HEK293 (cell line): Measurements from ENCODE around the gene EPHB1.

Source experiments
- CTCF ChIA-PET: fragments of 350-600 bp; formaldehyde crosslinking; extraction: SDS; loops from one replicate; lab custom pipeline; 2021; ENCODE audit warnings: antibody characterized with exemption; lab: Yijun Ruan, JAX
- POLR2A ChIA-PET: fragments of 300-600 bp; formaldehyde crosslinking; extraction: SDS; loops from one replicate; lab custom pipeline; 2020; ENCODE audit warnings: antibody characterized with exemption, inconsistent platforms; lab: Yijun Ruan, JAX
- H3K27ac ChIP-seq: fragments of 200-500 bp; sonication (Bioruptor generic); 2 replicates; pipeline ENCODE4 v1.5.1; 2014; ENCODE audit warnings: low read depth, low read length, control low read depth, inconsistent platforms; ENCODE audit errors: extremely low read depth
- H3K36me3 ChIP-seq, 2 experiments: fragments of 200-500 bp in 1 of 2; sonication (Bioruptor generic) in 1 of 2; 1 replicate in 1 of 2; 2 replicates in 1 of 2; pipeline ENCODE4 v1.5.1; 2014 to 2017; ENCODE audit warnings: inconsistent platforms in 2 of 2, low read length in 2 of 2; ENCODE audit not compliant: control insufficient read depth in 2 of 2, insufficient read depth in 1 of 2
- H3K4me1 ChIP-seq: fragments of 200-500 bp; sonication (Bioruptor generic); 2 replicates; pipeline ENCODE4 v1.5.1; 2014; ENCODE audit warnings: mild to moderate bottlenecking, low read length, inconsistent platforms; ENCODE audit not compliant: control insufficient read depth, insufficient read depth
- H3K4me3 ChIP-seq: 2 replicates; pipeline ENCODE4 v1.5.1; 2011; ENCODE audit warnings: low read depth, mild to moderate bottlenecking, control low read depth, low read length, moderate library complexity
- H3K9me3 ChIP-seq: fragments of 200-500 bp; sonication (Bioruptor generic); 2 replicates; pipeline ENCODE4 v1.5.1; 2014; ENCODE audit warnings: low read depth, low read length, inconsistent platforms; ENCODE audit not compliant: control insufficient read depth, insufficient read depth
- GLI4 ChIP-seq: fragments of 450-650 bp; formaldehyde crosslinking; IDR thresholded peaks from 2 replicates; pipeline ENCODE4 v1.5.1; 2016; ENCODE audit warnings: missing biosample characterization, missing genetic modification characterization
- GLIS1 ChIP-seq: fragments of 450-650 bp; formaldehyde crosslinking; IDR thresholded peaks from 2 replicates; pipeline ENCODE4 v1.5.1; 2016; ENCODE audit warnings: missing biosample characterization, missing genetic modification characterization
- HOXC10 ChIP-seq: sonication (generic); formaldehyde crosslinking; IDR thresholded peaks from 2 replicates; pipeline ENCODE4 v1.8.1; 2023; ENCODE audit warnings: mild to moderate bottlenecking, missing genetic modification reagents
- OSR2 ChIP-seq: fragments of 450-650 bp; formaldehyde crosslinking; IDR thresholded peaks from 2 replicates; pipeline ENCODE4 v1.5.1; 2016; ENCODE audit warnings: missing biosample characterization, missing genetic modification characterization
- ZBTB1 ChIP-seq: fragments of 450-650 bp; formaldehyde crosslinking; IDR thresholded peaks from 2 replicates; pipeline ENCODE4 v1.5.1; 2016; ENCODE audit warnings: missing biosample characterization, missing genetic modification characterization
- ZNF132 ChIP-seq: fragments of 450-650 bp; formaldehyde crosslinking; IDR thresholded peaks from 2 replicates; pipeline ENCODE4 v1.5.1; 2017; ENCODE audit warnings: missing biosample characterization, missing genetic modification characterization, borderline replicate concordance
- ZNF146 ChIP-seq: fragments of 450-650 bp; formaldehyde crosslinking; IDR thresholded peaks from 2 replicates; pipeline ENCODE4 v1.5.1; 2016; ENCODE audit warnings: missing biosample characterization, missing genetic modification characterization
- ZNF175 ChIP-seq: fragments of 450-650 bp; formaldehyde crosslinking; IDR thresholded peaks from 2 replicates; pipeline ENCODE4 v1.5.1; 2016; ENCODE audit warnings: missing biosample characterization, missing genetic modification characterization
- ZNF292 ChIP-seq: fragments of 450-650 bp; formaldehyde crosslinking; IDR thresholded peaks from 2 replicates; pipeline ENCODE4 v1.5.1; 2016; ENCODE audit warnings: low read depth, missing biosample characterization, missing genetic modification characterization, borderline replicate concordance
- ZNF354C ChIP-seq: fragments of 450-650 bp; formaldehyde crosslinking; IDR thresholded peaks from 2 replicates; pipeline ENCODE4 v1.5.1; 2016; ENCODE audit warnings: missing biosample characterization, missing genetic modification characterization, low read depth, borderline replicate concordance
- ZNF513 ChIP-seq: fragments of 450-650 bp; IDR thresholded peaks from 2 replicates; pipeline ENCODE4 v1.5.1; 2018; ENCODE audit warnings: missing biosample characterization, missing genetic modification characterization
- ZNF580 ChIP-seq: fragments of 450-650 bp; formaldehyde crosslinking; IDR thresholded peaks from 2 replicates; pipeline ENCODE4 v1.5.1; 2016; ENCODE audit warnings: missing biosample characterization, missing genetic modification characterization
- ZNF623 ChIP-seq: fragments of 450-650 bp; formaldehyde crosslinking; IDR thresholded peaks from 2 replicates; pipeline ENCODE4 v1.5.1; 2016; ENCODE audit warnings: missing biosample characterization, missing genetic modification characterization
- ZNF654 ChIP-seq: fragments of 450-650 bp; formaldehyde crosslinking; IDR thresholded peaks from 2 replicates; pipeline ENCODE4 v1.5.1; 2016; ENCODE audit warnings: low read depth, missing biosample characterization, missing genetic modification characterization
- ZNF777 ChIP-seq: fragments of 450-650 bp; formaldehyde crosslinking; IDR thresholded peaks from 2 replicates; pipeline ENCODE4 v1.5.1; 2017; ENCODE audit warnings: missing biosample characterization, missing genetic modification characterization, borderline replicate concordance
- ZNF843 ChIP-seq: fragments of 450-650 bp; formaldehyde crosslinking; IDR thresholded peaks from 2 replicates; pipeline ENCODE4 v1.5.1; 2016; ENCODE audit warnings: missing biosample characterization, missing genetic modification characterization
- TF ChIP-seq, protein P1 (sequence below): fragments of 450-650 bp; formaldehyde crosslinking; IDR thresholded peaks from 2 replicates; pipeline ENCODE4 v1.5.0; 2017; ENCODE audit warnings: missing biosample characterization, missing genetic modification characterization, borderline replicate concordance
- TF ChIP-seq, protein P2 (sequence below): fragments of 450-650 bp; formaldehyde crosslinking; IDR thresholded peaks from 2 replicates; pipeline ENCODE4 v1.5.1; 2017; ENCODE audit warnings: missing biosample characterization, missing genetic modification characterization

The EPHB1 gene

DNA sequence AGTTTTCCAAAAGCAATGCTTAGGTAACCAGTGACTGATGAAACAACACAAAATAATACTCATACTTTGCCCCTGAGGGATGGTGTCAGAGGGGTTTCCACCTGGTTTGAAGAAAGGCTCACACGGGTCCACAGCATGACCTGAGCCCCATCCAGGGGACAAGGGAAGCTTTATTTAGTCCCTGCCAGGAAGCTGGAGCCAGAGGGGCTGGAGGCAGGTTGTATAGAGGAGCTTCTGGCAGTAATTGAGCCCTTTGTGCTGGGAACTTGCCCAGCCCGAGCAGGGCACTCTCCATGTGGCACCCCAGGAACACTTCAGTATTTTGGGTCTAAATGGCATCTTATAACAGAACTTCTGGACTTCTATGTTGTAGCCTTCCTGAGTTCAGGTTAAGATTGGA lies 39.2 kb upstream of the EPHB1 start (continued):
- no peak for TF ChIP-seq HOXC10 (CRISPR knock-in tag)
- TF ChIP-seq GLI4 (tag by site-specific recombination) = no peak
- no peak for TF ChIP-seq ZNF175 (tag by site-specific recombination)

- no peak for TF ChIP-seq ZNF292 (tag by site-specific recombination)
- TF ChIP-seq ZNF132 (tag by site-specific recombination) = no peak
- no peak for TF ChIP-seq ZNF843 (tag by site-specific recombination)
- ChIA-PET POLR2A (no interaction called here), CTCF (no interaction called here)
- H3K4me3 ChIP-seq = no peak overlapping the region
- no peaks in the 10 kb centered on the region for H3K4me1 ChIP-seq
- no peaks in the 10 kb centered on the region for H3K9me3 ChIP-seq
- no peaks in the 10 kb centered on the region for H3K36me3 ChIP-seq
- no peak overlapping the region for H3K27ac ChIP-seq
These were observed 37.5 kb upstream of the EPHB1 start for GRCh38 chr3:134757549-134758069.

GRCh38 chr3:134761213-134761612 lies 33.8 kb upstream of the EPHB1 start:
- Histone ChIP-seq H3K4me1 (no peaks in the 10 kb centered on the region), H3K9me3 (no peaks in the 10 kb centered on the region), H3K36me3 (no peaks in the 10 kb centered on the region), H3K4me3 (no peak overlapping the region)
- POLR2A ChIA-PET = no interaction called here
- no peak for TF ChIP-seq ZNF777 (tag by site-specific recombination)
- TF ChIP-seq, protein P1, sequence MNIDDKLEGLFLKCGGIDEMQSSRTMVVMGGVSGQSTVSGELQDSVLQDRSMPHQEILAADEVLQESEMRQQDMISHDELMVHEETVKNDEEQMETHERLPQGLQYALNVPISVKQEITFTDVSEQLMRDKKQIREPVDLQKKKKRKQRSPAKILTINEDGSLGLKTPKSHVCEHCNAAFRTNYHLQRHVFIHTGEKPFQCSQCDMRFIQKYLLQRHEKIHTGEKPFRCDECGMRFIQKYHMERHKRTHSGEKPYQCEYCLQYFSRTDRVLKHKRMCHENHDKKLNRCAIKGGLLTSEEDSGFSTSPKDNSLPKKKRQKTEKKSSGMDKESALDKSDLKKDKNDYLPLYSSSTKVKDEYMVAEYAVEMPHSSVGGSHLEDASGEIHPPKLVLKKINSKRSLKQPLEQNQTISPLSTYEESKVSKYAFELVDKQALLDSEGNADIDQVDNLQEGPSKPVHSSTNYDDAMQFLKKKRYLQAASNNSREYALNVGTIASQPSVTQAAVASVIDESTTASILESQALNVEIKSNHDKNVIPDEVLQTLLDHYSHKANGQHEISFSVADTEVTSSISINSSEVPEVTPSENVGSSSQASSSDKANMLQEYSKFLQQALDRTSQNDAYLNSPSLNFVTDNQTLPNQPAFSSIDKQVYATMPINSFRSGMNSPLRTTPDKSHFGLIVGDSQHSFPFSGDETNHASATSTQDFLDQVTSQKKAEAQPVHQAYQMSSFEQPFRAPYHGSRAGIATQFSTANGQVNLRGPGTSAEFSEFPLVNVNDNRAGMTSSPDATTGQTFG (tag by site-specific recombination) = no peak
- TF ChIP-seq ZNF580 = no peak
- no peak for TF ChIP-seq ZNF513 (tag by site-specific recombination)
- TF ChIP-seq GLIS1 = no peak
- TF ChIP-seq, protein P2, sequence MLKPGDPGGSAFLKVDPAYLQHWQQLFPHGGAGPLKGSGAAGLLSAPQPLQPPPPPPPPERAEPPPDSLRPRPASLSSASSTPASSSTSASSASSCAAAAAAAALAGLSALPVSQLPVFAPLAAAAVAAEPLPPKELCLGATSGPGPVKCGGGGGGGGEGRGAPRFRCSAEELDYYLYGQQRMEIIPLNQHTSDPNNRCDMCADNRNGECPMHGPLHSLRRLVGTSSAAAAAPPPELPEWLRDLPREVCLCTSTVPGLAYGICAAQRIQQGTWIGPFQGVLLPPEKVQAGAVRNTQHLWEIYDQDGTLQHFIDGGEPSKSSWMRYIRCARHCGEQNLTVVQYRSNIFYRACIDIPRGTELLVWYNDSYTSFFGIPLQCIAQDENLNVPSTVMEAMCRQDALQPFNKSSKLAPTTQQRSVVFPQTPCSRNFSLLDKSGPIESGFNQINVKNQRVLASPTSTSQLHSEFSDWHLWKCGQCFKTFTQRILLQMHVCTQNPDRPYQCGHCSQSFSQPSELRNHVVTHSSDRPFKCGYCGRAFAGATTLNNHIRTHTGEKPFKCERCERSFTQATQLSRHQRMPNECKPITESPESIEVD = no peak
- no peak for TF ChIP-seq ZBTB1 (tag by site-specific recombination)
- no peak for TF ChIP-seq OSR2 (tag by site-specific recombination)
- TF ChIP-seq, all 188 proteins: peak for 0
- no peak overlapping the region for H3K27ac ChIP-seq
- CTCF ChIA-PET = no interaction called here

- Histone ChIP-seq H3K36me3 (no peaks in the 10 kb centered on the region), H3K9me3 (no peaks in the 10 kb centered on the region), H3K4me3 (no peak overlapping the region), H3K4me1 (no peaks in the 10 kb centered on the region), H3K27ac (no peak overlapping the region)
- ChIA-PET POLR2A (no interaction called here), CTCF (no interaction called here)
- no peak for TF ChIP-seq ZNF580
- TF ChIP-seq ZNF354C (tag by site-specific recombination) = no peak
- TF ChIP-seq ZNF654 (tag by site-specific recombination) = no peak
- no peak for TF ChIP-seq ZNF623 (tag by site-specific recombination)
- TF ChIP-seq ZNF146 = no peak
These were observed 33.0 kb upstream of the EPHB1 start for GRCh38 chr3:134762016-134762415.
